Activated naive CD4-positive, alpha-beta T cell treated with anti-CD3 and anti-CD28 coated beads, Interleukin-2, amount 50 U/mL, for 24 hours (primary cell): ENCODE results near the gene CNNM1.

ENCODE experiments used
- H3K27ac Mint-ChIP-seq: one replicate; pipeline ENCODE4 v1.8.0; 2021; ENCODE audit warnings: mild to moderate bottlenecking, mixed read lengths
- H3K27me3 Mint-ChIP-seq: one replicate; pipeline ENCODE4 v1.8.0; 2021; ENCODE audit warnings: mixed read lengths
- H3K36me3 Mint-ChIP-seq: one replicate; pipeline ENCODE4 v1.8.0; 2021; ENCODE audit warnings: mixed read lengths
- H3K4me1 Mint-ChIP-seq: one replicate; pipeline ENCODE4 v1.8.0; 2021; ENCODE audit warnings: mixed read lengths
- H3K4me3 Mint-ChIP-seq: one replicate; pipeline ENCODE4 v1.8.0; 2021; ENCODE audit warnings: mild to moderate bottlenecking, mixed read lengths
- H3K9me3 Mint-ChIP-seq: one replicate; pipeline ENCODE4 v1.8.0; 2021; ENCODE audit warnings: mixed read lengths

CNNM1 gene

DNA sequence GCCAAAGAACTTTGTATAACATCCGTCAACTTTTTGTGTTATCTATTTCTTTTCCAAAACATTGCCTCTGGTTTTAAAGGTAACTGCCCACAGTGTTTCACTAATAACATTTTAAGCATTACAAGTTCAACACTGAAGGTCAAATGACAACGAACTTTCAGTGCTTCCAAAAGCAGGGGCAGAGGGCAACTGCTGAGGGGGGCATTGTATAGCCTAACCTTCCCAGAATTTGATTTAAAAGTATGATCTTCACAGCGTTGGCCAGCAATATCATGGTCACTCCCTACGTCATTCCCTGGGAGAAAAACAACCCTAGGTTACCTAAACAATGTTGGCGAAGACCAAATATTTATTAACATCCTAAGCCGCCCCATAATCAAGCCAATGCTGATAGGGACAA lies 103.7 kb downstream of the CNNM1 start:
- Mint-ChIP-seq H3K27ac (no peak overlapping the region), H3K36me3 (no peaks in the 10 kb centered on the region), H3K4me3 (no peak overlapping the region), H3K4me1 (peaks cover 38% of the 10 kb centered on the region), H3K9me3 (no peaks in the 10 kb centered on the region), H3K27me3 (no peaks in the 10 kb centered on the region)

- no peak overlapping the region for H3K27ac Mint-ChIP-seq
- peaks cover 37% of the 10 kb centered on the region for H3K4me1 Mint-ChIP-seq
- H3K27me3 Mint-ChIP-seq = no peaks in the 10 kb centered on the region
- H3K4me3 Mint-ChIP-seq = no peak overlapping the region
- no peaks in the 10 kb centered on the region for H3K36me3 Mint-ChIP-seq
- no peaks in the 10 kb centered on the region for H3K9me3 Mint-ChIP-seq
These were observed 104.3 kb downstream of the CNNM1 start for GRCh38 chr10:99433378-99434020.

DNA sequence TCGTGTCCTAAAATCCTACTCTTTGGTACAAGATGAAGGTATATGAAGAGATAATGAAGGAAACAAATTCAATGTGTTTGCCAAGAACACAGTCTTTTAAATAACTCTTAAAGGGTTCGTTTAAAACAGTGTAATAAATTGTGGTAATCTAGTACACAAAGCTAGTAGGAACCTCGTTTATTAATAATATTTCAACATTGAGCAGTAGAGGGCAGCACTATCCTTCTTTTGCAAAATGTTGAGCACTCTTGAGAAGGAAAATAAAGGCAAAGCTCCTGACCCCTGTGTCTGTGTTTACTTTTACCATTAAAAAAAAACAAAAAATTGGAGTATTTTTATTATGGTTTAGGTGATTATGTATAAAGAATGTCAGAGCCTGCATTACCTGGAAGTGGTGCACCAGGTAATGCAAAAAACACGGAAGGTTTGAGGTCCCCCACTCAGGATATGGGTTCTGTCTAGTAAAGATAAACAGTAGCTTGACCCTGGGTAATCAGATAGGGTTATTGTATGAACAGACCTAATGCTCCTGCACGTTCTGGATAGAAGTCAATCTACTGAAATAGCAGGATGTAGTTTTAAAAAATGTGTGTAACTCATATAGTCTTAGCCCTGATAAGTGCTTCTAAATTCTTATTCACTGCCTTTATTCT lies 107.0 kb downstream of the CNNM1 start:
- H3K36me3 Mint-ChIP-seq = no peaks in the 10 kb centered on the region
- no peak overlapping the region for H3K4me3 Mint-ChIP-seq
- no peaks in the 10 kb centered on the region for H3K27me3 Mint-ChIP-seq
- no peaks in the 10 kb centered on the region for H3K9me3 Mint-ChIP-seq
- no peak overlapping the region for H3K27ac Mint-ChIP-seq
- H3K4me1 Mint-ChIP-seq = peaks cover 22% of the 10 kb centered on the region

DNA sequence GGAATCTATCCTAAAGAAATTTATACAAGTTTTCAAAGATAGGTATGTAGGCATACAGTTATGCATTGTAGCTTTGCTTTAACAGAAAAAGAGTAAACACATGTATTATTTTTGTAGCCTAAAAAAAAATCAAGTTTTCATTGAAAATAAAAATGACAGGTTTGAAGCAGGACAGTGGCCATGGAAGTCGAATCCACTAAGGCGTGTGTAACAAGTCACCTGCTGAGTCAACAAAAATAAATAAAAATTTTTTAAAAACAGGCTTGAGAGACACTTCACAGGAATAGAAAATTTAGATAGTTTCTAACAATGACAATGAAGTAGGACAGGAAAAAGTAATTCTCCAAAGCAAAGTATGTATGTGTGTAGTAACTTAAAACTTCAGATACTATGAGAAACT lies 109.7 kb downstream of the CNNM1 start:
- Mint-ChIP-seq H3K9me3 (no peaks in the 10 kb centered on the region), H3K4me1 (peaks cover 7% of the 10 kb centered on the region), H3K36me3 (no peaks in the 10 kb centered on the region), H3K27ac (no peak overlapping the region), H3K27me3 (no peaks in the 10 kb centered on the region), H3K4me3 (no peak overlapping the region)

DNA sequence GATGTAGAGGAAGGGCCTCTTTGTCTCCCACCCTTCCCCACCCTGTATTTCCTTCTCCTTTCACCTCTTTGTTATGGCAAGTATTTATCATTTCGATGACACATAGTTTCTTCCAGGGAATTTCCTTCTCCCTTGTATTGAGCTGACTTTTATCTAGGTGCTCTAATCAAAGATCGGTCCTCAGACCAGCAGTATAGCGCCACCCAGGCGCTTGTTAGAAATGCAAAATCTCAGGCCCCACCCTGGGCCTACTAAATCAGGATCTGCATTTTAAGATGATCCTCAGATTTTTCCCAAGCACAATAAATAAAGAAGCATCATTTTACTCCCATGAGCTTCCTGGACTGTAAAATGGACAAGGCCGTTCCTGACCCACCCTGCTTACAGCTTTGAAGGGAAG lies 113.2 kb downstream of the CNNM1 start:
- H3K27ac Mint-ChIP-seq = no peak overlapping the region
- peaks cover under 1% of the 10 kb centered on the region for H3K27me3 Mint-ChIP-seq
- no peak overlapping the region for H3K4me3 Mint-ChIP-seq
- no peaks in the 10 kb centered on the region for H3K9me3 Mint-ChIP-seq
- no peaks in the 10 kb centered on the region for H3K4me1 Mint-ChIP-seq
- no peaks in the 10 kb centered on the region for H3K36me3 Mint-ChIP-seq

DNA sequence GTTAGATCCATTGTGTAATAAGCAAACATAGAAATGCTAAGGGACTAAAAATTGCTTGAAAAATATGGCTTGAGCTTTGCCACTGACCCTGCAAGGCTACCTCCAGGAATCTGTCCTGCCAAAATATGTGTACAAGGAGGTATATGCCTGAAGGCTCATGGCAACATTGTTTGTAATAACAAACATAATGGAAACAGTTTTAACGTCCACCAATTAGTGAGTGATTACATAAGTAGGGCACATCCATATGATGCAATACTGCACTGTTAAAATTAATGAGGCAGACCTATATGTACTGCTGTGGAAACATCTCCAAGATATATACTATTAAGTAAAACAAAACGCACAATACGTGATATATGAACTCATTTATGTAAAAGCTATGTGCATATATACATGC lies 114.3 kb downstream of the CNNM1 start:
- peaks cover 2% of the 10 kb centered on the region for H3K27me3 Mint-ChIP-seq
- H3K4me1 Mint-ChIP-seq = no peaks in the 10 kb centered on the region
- H3K4me3 Mint-ChIP-seq = no peak overlapping the region
- no peaks in the 10 kb centered on the region for H3K36me3 Mint-ChIP-seq
- no peak overlapping the region for H3K27ac Mint-ChIP-seq
- H3K9me3 Mint-ChIP-seq = no peaks in the 10 kb centered on the region
